GM18498 (cell line): ENCODE results near the gene SLC45A2.

Source experiments
- ATAC-seq: cut with Tn5 transposase; IDR thresholded peaks from one replicate; pipeline ENCODE4 v1.9.1; 2021; ENCODE audit warnings: mild to moderate bottlenecking, moderate library complexity; ENCODE audit not compliant: unreplicated experiment

The SLC45A2 gene

GRCh38 chr5:34007621-34008600 is 23.4 kb upstream of the SLC45A2 start, which contains the start of gene AMACR:
TSS of gene AMACR (minus strand) at chr5:34008050. CDS start at chr5:34008019, 31 bp downstream.
- peak; percentile 94 for ATAC-seq

GRCh38 chr5:34007201-34007620 is 22.7 kb upstream of the SLC45A2 start:
- ATAC-seq = no peak

- ATAC-seq = no peak
Observed at GRCh38 chr5:34005681-34006080, 21.2 kb upstream of the SLC45A2 start.

DNA sequence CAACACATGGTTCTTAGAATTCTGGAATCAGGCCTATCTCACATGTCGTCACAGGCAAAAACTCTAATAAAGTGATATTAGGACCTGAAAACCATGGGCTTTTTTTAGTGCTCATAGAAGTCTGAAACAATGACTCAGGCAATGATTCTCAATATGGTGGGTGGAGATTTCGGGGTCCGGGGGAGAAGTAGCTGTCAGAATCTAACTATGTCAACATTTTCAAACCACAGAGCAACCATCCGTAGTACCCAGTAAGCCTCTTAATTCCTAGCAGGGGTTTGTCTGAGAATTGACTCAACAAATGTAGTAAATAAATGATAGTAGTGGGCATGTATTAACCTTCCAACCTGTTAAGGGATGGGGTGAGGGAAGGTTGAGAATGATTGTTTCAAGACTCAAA is 20.7 kb upstream of the SLC45A2 start:
- no peak for ATAC-seq

GRCh38 chr5:34003941-34004340 is 19.4 kb upstream of the SLC45A2 start:
- ATAC-seq = no peak

DNA sequence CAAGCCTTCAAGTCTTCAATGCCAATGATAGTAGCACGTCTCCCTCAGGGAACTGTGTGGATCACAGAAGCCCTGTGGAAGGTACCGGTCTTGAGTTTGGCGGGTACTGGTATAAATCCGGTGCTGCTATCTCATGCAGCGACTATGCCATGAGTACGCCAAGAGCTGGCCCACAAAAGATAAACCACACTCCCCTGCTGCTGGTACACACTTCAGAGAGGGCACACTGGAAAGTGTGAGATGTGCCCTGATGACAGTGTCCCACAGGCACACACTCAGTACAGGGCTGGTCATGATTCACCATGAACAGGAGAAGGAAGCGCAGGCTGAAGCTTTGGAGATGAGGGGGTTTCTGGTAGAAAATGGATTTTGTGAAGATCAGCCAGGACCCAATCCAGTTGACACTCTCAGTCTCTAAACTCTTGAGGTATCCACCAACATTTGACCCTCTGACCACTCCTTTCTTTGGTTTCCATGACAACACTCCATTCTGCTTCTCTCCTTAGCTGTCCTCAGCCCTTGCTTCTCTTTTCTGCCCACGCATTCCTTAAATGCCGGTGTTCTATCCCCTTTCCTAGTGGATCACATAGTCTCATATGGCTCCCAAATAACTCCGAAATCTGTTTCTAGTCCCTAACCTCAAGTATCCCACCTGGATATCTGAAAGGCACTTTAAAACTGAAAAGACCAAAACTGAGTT is 18.3 kb upstream of the SLC45A2 start:
- ATAC-seq = no peak

- no peak for ATAC-seq
Observed at GRCh38 chr5:34001241-34001841, 16.8 kb upstream of the SLC45A2 start.

DNA sequence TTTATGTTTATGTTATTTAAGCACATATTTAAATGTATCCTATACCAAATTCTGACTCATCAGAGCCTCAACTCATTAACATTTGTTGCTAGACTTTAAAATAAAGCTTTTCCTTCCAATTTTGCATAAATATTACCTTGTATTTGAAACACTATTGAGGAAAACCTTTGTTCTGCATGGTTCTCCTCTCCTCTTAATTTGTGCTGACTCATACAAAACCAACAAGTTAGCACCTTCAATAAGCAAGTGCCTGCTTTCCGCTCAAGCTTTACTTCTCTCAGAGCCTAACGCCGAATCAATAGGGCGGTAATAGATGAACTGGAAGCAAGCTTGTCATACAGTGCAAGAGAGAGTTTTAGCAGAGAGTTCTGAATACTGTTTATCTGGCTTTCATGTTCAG is 15.5 kb upstream of the SLC45A2 start:
- no peak for ATAC-seq

DNA sequence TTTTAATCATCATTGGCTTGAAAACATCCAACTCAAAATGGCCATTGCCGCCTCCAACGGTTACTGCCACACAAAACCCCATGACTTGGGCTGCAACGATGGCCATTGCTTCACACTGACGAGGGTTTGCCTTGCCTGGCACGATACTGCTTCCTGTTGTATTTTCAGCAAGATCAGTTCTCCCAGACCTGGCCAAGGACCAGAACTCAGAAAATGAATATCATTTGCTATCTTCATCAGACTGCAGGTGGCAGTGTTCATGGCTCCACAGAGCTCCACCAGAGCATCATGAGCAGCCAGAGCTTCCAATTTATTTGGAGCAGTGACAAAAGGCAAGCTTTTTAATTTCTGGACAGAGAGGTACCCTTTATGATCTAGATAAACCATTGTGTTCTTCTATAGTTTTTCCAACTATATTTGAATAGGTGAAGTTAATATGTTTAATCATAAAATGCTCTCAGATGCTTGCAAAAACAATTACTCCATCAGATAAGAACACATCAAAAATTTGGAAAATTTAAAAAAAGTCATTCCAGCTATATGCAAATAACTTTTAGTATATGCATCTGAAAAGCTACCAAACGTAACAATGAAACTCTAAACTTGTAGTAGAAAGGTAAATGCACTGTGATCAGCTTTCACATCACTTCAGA is 13.0 kb upstream of the SLC45A2 start:
- peak; percentile 78 for ATAC-seq

GRCh38 chr5:33995865-33996264 is 11.4 kb upstream of the SLC45A2 start:
- ATAC-seq = no peak

- no peak for ATAC-seq
Observed at GRCh38 chr5:33994845-33995244, 10.4 kb upstream of the SLC45A2 start.

DNA sequence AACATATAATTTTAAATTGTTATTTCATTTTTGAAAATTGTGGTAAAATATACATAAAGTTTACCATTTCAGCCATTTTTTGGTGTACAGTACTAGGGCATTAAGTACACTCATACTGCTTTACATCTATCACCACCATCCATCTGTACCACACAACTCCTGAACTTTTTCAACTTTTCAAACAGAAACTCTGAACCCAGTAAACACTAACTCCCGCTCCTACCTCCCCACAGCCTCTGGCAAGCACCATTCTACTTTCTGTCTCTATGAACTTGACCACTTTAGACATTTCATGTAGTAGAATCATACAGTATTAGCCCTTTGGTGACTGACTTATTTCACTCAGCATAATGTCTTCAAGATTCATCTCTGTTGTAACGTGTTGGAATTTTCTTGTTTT is 8.4 kb upstream of the SLC45A2 start:
- no peak for ATAC-seq

DNA sequence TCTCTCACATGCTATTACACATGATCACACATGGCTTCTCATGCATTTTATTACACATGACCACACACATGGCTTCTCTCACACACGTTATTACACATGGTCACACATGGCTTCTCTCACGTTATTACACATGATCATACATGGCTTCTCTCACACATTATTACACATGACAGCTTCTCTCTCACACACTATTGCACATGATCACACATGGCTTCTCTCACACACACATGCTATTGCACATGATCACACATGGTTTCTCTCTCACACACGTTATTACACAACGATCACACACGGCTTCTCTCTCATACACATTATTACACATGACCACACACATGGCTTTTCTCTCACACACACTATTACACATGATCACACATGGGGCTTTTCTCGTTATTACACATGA is 954 bp upstream of the SLC45A2 start:
- no peak for ATAC-seq

- no peak for ATAC-seq
Observed at GRCh38 chr5:33984178-33984577, 315 bp downstream of the SLC45A2 start.

DNA sequence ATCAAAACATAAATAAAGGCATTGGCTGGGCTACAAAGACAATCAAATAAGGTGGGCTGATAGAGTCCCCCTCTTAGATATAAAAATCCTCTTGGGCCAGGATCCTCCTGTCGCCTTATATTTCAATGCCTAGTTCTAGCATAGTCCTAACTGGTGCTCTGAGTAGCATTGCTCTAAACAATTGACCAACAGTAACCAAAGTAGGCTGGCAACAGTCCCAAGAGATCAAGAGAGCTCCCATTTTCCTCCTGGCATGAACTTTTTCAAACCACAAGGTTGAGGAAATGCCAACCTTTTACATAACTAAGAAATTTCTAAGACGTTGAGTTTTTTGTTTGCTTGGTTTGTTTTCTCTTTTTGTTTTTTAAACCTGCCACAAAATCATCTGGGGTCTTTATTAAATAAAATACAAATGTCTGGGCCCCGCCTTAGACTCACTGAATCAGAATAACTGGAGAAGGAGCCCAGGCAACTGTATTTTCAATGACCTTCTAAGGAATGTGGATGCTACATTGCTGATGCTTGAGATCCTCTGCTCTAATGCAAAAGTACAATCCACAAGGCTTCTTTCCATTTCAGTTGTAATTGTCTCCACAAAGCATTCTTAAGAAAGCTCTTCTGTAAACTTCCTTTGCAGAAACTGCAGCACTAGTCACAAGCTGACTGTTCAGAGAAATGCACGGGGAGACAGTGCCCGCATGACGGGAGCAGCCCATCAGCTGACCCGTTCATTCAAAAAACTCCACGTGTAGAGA is 2.9 kb downstream of the SLC45A2 start:
- no peak for ATAC-seq

GRCh38 chr5:33980030-33980429 is 4.5 kb downstream of the SLC45A2 start:
- ATAC-seq = no peak

DNA sequence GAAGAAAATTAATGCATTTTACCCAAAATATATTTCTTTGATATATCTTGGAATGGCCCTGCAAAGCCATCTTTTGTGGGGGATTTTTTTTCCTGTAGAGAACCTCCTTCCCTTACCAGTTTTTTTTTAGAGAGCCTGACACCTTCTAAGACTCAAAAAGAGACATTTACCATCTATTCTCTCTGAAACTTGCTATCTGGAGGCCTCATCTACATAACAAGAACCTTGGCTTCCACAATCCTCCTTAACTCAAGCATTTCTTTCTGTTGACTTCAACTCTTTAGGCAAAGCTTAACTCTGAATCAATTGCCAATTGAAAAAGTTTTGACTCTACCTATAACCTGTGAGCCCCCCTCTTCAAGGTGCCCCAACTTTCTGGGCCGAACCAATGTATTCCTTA is 6.2 kb downstream of the SLC45A2 start:
- no peak for ATAC-seq

GRCh38 chr5:33976307-33976706 is 8.2 kb downstream of the SLC45A2 start:
- no peak for ATAC-seq

DNA sequence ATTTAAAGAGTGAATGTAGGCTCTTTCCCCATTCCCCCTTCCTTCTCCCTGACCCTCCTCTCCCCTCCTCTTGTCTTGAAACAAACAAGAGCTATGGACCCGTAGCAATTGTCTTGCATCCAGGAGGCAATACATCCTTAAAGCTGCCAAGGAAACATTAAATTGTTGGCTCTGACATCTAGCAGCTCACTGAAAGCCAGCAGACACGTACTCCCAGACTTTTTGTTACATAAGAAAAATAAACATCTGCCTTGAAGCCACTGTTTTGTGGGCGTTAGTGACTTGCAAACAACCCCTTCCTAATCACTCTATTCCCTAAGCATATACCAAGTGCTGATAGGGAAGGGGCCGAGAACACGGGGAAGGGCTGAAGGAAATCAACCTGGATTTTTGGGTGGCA is 8.6 kb downstream of the SLC45A2 start:
- no peak for ATAC-seq

GRCh38 chr5:33973271-33973670 is 11.2 kb downstream of the SLC45A2 start:
- peak; percentile 62 for ATAC-seq
